Uterine smooth muscle cell (primary cell): ENCODE data around the gene YBX2. TPM values are rescaled to one million over a fixed set of nuclear protein-coding genes. Genes with fewer than 3 reads are reported as not detected.

ENCODE experiments used
- total RNA-seq: library from RNA; depleted of rRNA; stranded (reverse); fragments of >200 nt; gene quantifications from 2 replicates; pipeline ENCODE4 v1.2.3, GENCODE V29; 2014

YBX2 gene
- total RNA-seq = under 0.01 TPM in 2 replicates

GRCh38 chr17:7294614-7295153, at the start of gene YBX2:
Gene YBX2, minus strand, starts transcription at chr17:7294639. Its CDS starts 139 bp downstream, at chr17:7294500.

GRCh38 chr17:7336240-7337175, 42.1 kb upstream of the YBX2 start, which contains the start of gene ACAP1:
Gene ACAP1, plus strand, starts transcription at chr17:7336529. Its CDS starts 206 bp downstream, at chr17:7336735.

GRCh38 chr17:7328840-7329373, 34.5 kb upstream of the YBX2 start, which contains the start of gene NEURL4:
Gene NEURL4, minus strand, starts transcription at chr17:7329335. Its CDS starts 23 bp downstream, at chr17:7329312.

GRCh38 chr17:7314719-7315569, 20.5 kb upstream of the YBX2 start, which contains the start of gene GPS2:
Gene GPS2, minus strand, starts transcription at chr17:7315360. Its CDS starts 308 bp downstream, at chr17:7315052.

GRCh38 chr17:7306911-7307685, 12.7 kb upstream of the YBX2 start, which contains the start of gene EIF5A:
Gene EIF5A, plus strand, starts transcription at chr17:7307628. Its CDS starts 2,008 bp downstream, at chr17:7309636.

GRCh38 chr17:7281074-7281952, 13.1 kb downstream of the YBX2 start, which contains the start of gene SLC2A4:
Gene SLC2A4, plus strand, starts transcription at chr17:7281718. Its CDS starts 217 bp downstream, at chr17:7281935.

GRCh38 chr17:7262192-7262934, 32.1 kb downstream of the YBX2 start, which contains the start of gene CLDN7:
Gene CLDN7, minus strand, starts transcription at chr17:7262478. Its CDS starts 435 bp downstream, at chr17:7262043.

GRCh38 chr17:7252176-7253043, 42.0 kb downstream of the YBX2 start, which contains the start of gene ELP5:
Gene ELP5, plus strand, starts transcription at chr17:7252215. Its CDS starts 336 bp downstream, at chr17:7252551.

GRCh38 chr17:7251661-7252175, 42.7 kb downstream of the YBX2 start, which contains the start of gene CTDNEP1:
Gene CTDNEP1, minus strand, starts transcription at chr17:7251734. Its CDS starts 438 bp downstream, at chr17:7251296.

GRCh38 chr17:7241783-7242716, 52.4 kb downstream of the YBX2 start, which contains the start of gene GABARAP:
Gene GABARAP, minus strand, starts transcription at chr17:7242449. Its CDS starts 119 bp downstream, at chr17:7242330.

GRCh38 chr17:7239091-7240027, 55.1 kb downstream of the YBX2 start, which contains the start of gene PHF23:
Gene PHF23, minus strand, starts transcription at chr17:7239457. Its CDS starts 178 bp downstream, at chr17:7239279.

